K562 (cell line): ENCODE measurements around the gene TCF7. TPM values are rescaled to one million over a fixed set of nuclear protein-coding genes. Genes with fewer than 3 reads are reported as not detected.

Experiments
- ATAC-seq: fragments of 200-7000 bp; cut with Tn5 transposase; 3 replicates; pipeline ENCODE4 v1.9.1; 2020; ENCODE audit warnings: moderate library complexity
- BruUV-seq: library from RNA; stranded (reverse); fragments of 400-500 nt; replicated peaks from 2 replicates; lab custom pipeline; 2021; lab: Mats Ljungman, UMichigan
- CTCF ChIA-PET: fragments of 300-600 bp; formaldehyde crosslinking; extraction: SDS; loops from one replicate; lab custom pipeline; 2021; ENCODE audit warnings: low intra/inter-chr PET ratio; lab: Yijun Ruan, JAX
- POLR2A ChIA-PET: fragments of 300-600, 350-650 bp; sonication (Branson Sonifier 250); formaldehyde crosslinking; extraction: SDS; loops from one replicate; lab custom pipeline; 2021; ENCODE audit warnings: antibody characterized with exemption, inconsistent platforms; lab: Yijun Ruan, JAX
- DNase-seq, 4 experiments: peaks; one replicate each; pipeline versions ENCODE4 v3.0.0 to v3.0.0-alpha.2; 2011 to 2018; ENCODE audit warnings: low spot score in 3 of 4, mixed read lengths in 3 of 4; ENCODE audit errors: extremely low read depth in 1 of 4
- FAIRE-seq: peaks from 2 replicates; lab custom pipeline; 2011; peaks lifted over from hg19 to GRCh38; lab: Jason Lieb, UNC
- H2AFZ ChIP-seq: 2 replicates; pipeline ENCODE4 v1.6.0; 2011; ENCODE audit warnings: low read depth, low read length, control low read depth, inconsistent platforms
- H3K27ac ChIP-seq: fragments of 200-600 bp; 3 replicates; pipeline ENCODE4 v1.8.0; 2011; ENCODE audit warnings: low read depth, mild to moderate bottlenecking, control low read depth, inconsistent platforms, low read length, moderate library complexity, mixed read lengths; ENCODE audit errors: extremely low read depth
- H3K27me3 ChIP-seq, 2 experiments: fragments of 300-600 bp in 1 of 2; 2 replicates in 1 of 2; 3 replicates in 1 of 2; pipeline versions ENCODE4 v1.6.0 to v1.8.0; 2011; ENCODE audit warnings: inconsistent platforms in 2 of 2, low read length in 2 of 2, mild to moderate bottlenecking in 1 of 2, mixed read lengths in 1 of 2, moderate library complexity in 1 of 2; ENCODE audit not compliant: control insufficient read depth in 2 of 2, insufficient read depth in 2 of 2
- H3K36me3 ChIP-seq: fragments of 300-600 bp; 3 replicates; pipeline ENCODE4 v1.8.0; 2011; ENCODE audit warnings: mild to moderate bottlenecking, low read length, inconsistent platforms; ENCODE audit not compliant: control insufficient read depth, insufficient read depth
- H3K4me1 ChIP-seq, 2 experiments: fragments of 200-600 bp in 1 of 2; replicated peaks in 1 of 2; 2 replicates in 1 of 2; 3 replicates in 1 of 2; pipeline versions ENCODE4 v1.5.1 to v1.8.0; 2011; ENCODE audit warnings: inconsistent platforms in 2 of 2, low read length in 2 of 2, mild to moderate bottlenecking in 1 of 2, mixed read lengths in 1 of 2, moderate library complexity in 1 of 2; ENCODE audit not compliant: control insufficient read depth in 2 of 2, insufficient read depth in 2 of 2
- H3K4me2 ChIP-seq: 2 replicates; pipeline ENCODE4 v1.6.1; 2011; ENCODE audit warnings: low read length, control low read depth, inconsistent platforms, mixed read lengths; ENCODE audit not compliant: insufficient read depth
- H3K4me3 ChIP-seq: fragments of 200-600 bp; sonication (generic), shearing (Covaris generic); 2 replicates; pipeline ENCODE4 v1.5.1; 2016; ENCODE audit warnings: control low read depth, inconsistent platforms
- H3K79me2 ChIP-seq: fragments of 200-600 bp; 3 replicates; pipeline ENCODE4 v1.8.0; 2011; ENCODE audit warnings: low read length, inconsistent platforms; ENCODE audit not compliant: control insufficient read depth, insufficient read depth
- H3K9ac ChIP-seq, 2 experiments: 2 replicates each; pipeline versions ENCODE4 v1.6.0 to v1.6.1; 2011; ENCODE audit warnings: low read depth in 2 of 2, low read length in 2 of 2, control low read depth in 1 of 2, inconsistent platforms in 1 of 2, mild to moderate bottlenecking in 1 of 2, mixed read lengths in 1 of 2; ENCODE audit not compliant: insufficient read depth in 1 of 2
- H3K9me1 ChIP-seq: one replicate; pipeline ENCODE4 v1.6.0; 2011; ENCODE audit warnings: inconsistent platforms, mild to moderate bottlenecking, low read length, moderate library complexity; ENCODE audit not compliant: control insufficient read depth, insufficient read depth
- H3K9me3 ChIP-seq: replicated peaks from 2 replicates; pipeline ENCODE4 v1.5.1; 2011; ENCODE audit warnings: low read depth, low read length, inconsistent platforms; ENCODE audit not compliant: control insufficient read depth, insufficient read depth
- H4K20me1 ChIP-seq: replicated peaks from 2 replicates; pipeline ENCODE4 v1.6.1; 2011; ENCODE audit warnings: low read length, inconsistent platforms, mixed read lengths; ENCODE audit not compliant: control insufficient read depth, insufficient read depth
- C11orf30 ChIP-seq: fragments of 450-650 bp; IDR thresholded peaks from 2 replicates; pipeline ENCODE4 v1.6.1; 2016; ENCODE audit warnings: low read depth, mild to moderate bottlenecking
- WGBS: fragments of 100-300 bp; shearing (Covaris generic); methylation state at CpG from one replicate; pipeline ENCODE4 v1.1.6; 2016; ENCODE audit warnings: low coverage, mixed read lengths; ENCODE audit not compliant: insufficient coverage; ENCODE audit errors: missing lambda C conversion rate; 5-methylcytosine and 5-hydroxymethylcytosine counted together
- in situ Hi-C: fragments of 300-500 bp; cut with MboI; formaldehyde crosslinking; loops from 4 replicates; pipeline ENCODE4 v1.15.0; 2018; ENCODE audit warnings: inconsistent platforms, mixed read lengths
- intact Hi-C: fragments of 100-400 bp; cut with micrococcal nuclease; formaldehyde crosslinking; loops from 2 replicates; pipeline ENCODE4 v1.14.2; 2022
- polyA plus RNA-seq, 8 experiments: library from polyadenylated mRNA; depleted of rRNA in 4 of 8; stranded (reverse) in 5 of 8; unstranded in 3 of 8; fragments of >200 nt; fragmentation: Nextera tagmentation in 2 of 8; fragmentation: Illumina TruSeq in 1 of 8; extraction: Ambion mirVana in 2 of 8; extraction: Trizol in 1 of 8; gene quantifications; 2 replicates each; pipeline versions ENCODE4 v1.2.1 to v1.2.3, GENCODE V29; 2011 to 2014; ENCODE audit warnings: inconsistent platforms in 1 of 8, missing spikeins in 1 of 8
- total RNA-seq, 7 experiments: library from RNA; depleted of rRNA in 6 of 7; stranded (reverse); fragments of >200 nt in 6 of 7; fragmentation: Illumina TruSeq in 2 of 7; extraction: Trizol in 2 of 7; gene quantifications; 2 replicates each; pipeline versions ENCODE4 v1.2.1 to v1.2.3, GENCODE V29; 2011 to 2021; ENCODE audit warnings: low replicate concordance in 1 of 7
- TF ChIP-seq, protein P1 (sequence below): sonication (generic); formaldehyde crosslinking; IDR thresholded peaks from 2 replicates; pipeline ENCODE4 v1.8.0; 2022; ENCODE audit warnings: missing genetic modification reagents, mild to moderate bottlenecking, borderline replicate concordance

The TCF7 gene
- total and polyA plus RNA-seq, 9 of the 15 experiments (the other 6 are each of a cell fraction or from before 2014, with no cell fraction given) = 1.6 to 14.9 (median 4.2) TPM

DNA sequence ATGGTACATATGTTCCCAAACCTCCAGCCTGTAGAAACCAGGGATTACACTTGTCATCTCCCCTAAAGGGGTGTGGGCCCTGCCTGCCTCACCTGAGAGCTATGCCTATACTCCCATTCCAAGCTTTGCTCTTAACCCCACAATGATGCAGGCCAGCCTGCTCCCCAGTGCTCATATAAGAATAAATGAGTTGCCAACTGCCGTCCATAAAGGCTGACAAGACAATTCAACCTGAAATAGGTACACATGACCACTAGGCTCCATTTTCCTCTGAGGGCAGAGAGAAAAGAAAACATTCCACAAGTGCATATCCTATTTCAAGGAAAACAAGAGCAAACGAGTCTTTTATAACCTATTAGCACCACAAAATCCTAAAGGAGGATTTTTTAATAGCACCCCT is 33.8 kb downstream of the TCF7 start:
- FAIRE-seq (no peak), DNase-seq (no peak), ATAC-seq (no peak)
- H3K79me2 ChIP-seq = peaks cover 31% of the 10 kb centered on the region; the same call in 2 of the 3 replicates
- no peaks in the 10 kb centered on the region for H3K9me3 ChIP-seq
- BruUV-seq = no TSS peak
- POLR2A ChIA-PET = interaction anchor here (1.1 kb wide), 1 partner anchor 13 kb away, joined by 5 read pairs; no protein-coding TSS in a partner anchor
- no peak overlapping the region for H3K9ac ChIP-seq
- whole genome bisulfite sequencing = 65% methylated on average over 2 of the region's 2 CpGs
- H3K27me3 ChIP-seq = no peaks in the 10 kb centered on the region
- H3K4me1 ChIP-seq = peaks cover 0 to 9% of the 10 kb centered on the region in 2 experiments; a peak in 2 of 5 replicates
- peaks cover 22% of the 10 kb centered on the region for H4K20me1 ChIP-seq
- peak; percentile 8; the same call in 1 of the 2 replicates for TF ChIP-seq C11orf30
- TF ChIP-seq, protein P1, sequence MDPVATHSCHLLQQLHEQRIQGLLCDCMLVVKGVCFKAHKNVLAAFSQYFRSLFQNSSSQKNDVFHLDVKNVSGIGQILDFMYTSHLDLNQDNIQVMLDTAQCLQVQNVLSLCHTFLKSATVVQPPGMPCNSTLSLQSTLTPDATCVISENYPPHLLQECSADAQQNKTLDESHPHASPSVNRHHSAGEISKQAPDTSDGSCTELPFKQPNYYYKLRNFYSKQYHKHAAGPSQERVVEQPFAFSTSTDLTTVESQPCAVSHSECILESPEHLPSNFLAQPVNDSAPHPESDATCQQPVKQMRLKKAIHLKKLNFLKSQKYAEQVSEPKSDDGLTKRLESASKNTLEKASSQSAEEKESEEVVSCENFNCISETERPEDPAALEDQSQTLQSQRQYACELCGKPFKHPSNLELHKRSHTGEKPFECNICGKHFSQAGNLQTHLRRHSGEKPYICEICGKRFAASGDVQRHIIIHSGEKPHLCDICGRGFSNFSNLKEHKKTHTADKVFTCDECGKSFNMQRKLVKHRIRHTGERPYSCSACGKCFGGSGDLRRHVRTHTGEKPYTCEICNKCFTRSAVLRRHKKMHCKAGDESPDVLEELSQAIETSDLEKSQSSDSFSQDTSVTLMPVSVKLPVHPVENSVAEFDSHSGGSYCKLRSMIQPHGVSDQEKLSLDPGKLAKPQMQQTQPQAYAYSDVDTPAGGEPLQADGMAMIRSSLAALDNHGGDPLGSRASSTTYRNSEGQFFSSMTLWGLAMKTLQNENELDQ (CRISPR knock-in tag) = no peak
- no peak overlapping the region for H3K27ac ChIP-seq
- CTCF ChIA-PET = no interaction called here
- H3K4me2 ChIP-seq = no peak overlapping the region
- peaks cover 95% of the 10 kb centered on the region for H3K36me3 ChIP-seq
- no peaks in the 10 kb centered on the region for H3K9me1 ChIP-seq
- in situ Hi-C loops (loop anchor here (5.0 kb wide), 1 partner anchor 106 kb away; no protein-coding TSS in a partner anchor), intact Hi-C loops (no loop called here)
- no peak overlapping the region for H2AFZ ChIP-seq
- H3K4me3 ChIP-seq = no peak overlapping the region
